Effector memory CD8-positive, alpha-beta T cell (primary cell): ENCODE results near the gene NR2F6.
"Not testable (repeated sequence)": the region's sequence is repeated elsewhere in the genome, so short reads cannot be mapped to it uniquely, and the experiment has no call there.

ENCODE experiments used
- ATAC-seq: fragments of 150-1000 bp; cut with Tn5 transposase; replicated peaks from 2 replicates; pipeline ENCODE4 v1.10.0; 2021; ENCODE audit warnings: mild to moderate bottlenecking, moderate library complexity
- DNase-seq, 3 experiments: peaks; one replicate each; pipeline ENCODE4 v3.0.0; 2021
- H3K27ac Mint-ChIP-seq, 2 donors: one replicate each; pipeline ENCODE4 v1.8.0; 2022; ENCODE audit warnings: mild to moderate bottlenecking in 2 of 2, mixed read lengths in 2 of 2, moderate library complexity in 2 of 2
- H3K27me3 Mint-ChIP-seq, 2 donors: one replicate each; pipeline ENCODE4 v1.8.0; 2022; ENCODE audit warnings: mixed read lengths in 2 of 2
- H3K36me3 Mint-ChIP-seq: one replicate; pipeline ENCODE4 v1.8.0; 2022; ENCODE audit warnings: mild to moderate bottlenecking, moderate library complexity, mixed read lengths; ENCODE audit not compliant: insufficient read depth
- H3K4me1 Mint-ChIP-seq, 2 donors: one replicate each; pipeline ENCODE4 v1.8.0; 2022; ENCODE audit warnings: low read depth in 2 of 2, mixed read lengths in 2 of 2
- H3K4me3 Mint-ChIP-seq, 2 donors: one replicate each; pipeline ENCODE4 v1.8.0; 2022; ENCODE audit warnings: mild to moderate bottlenecking in 2 of 2, mixed read lengths in 2 of 2, moderate library complexity in 2 of 2
- H3K9me3 Mint-ChIP-seq, 2 donors: one replicate each; pipeline ENCODE4 v1.8.0; 2022; ENCODE audit warnings: mixed read lengths in 2 of 2

Gene NR2F6

GRCh38 chr19:17205237-17206140, 40.2 kb downstream of the NR2F6 start:
- no peak overlapping the region for H3K27ac Mint-ChIP-seq
- H3K27me3 Mint-ChIP-seq: no peaks in the 10 kb centered on the region
- no peaks in the 10 kb centered on the region for H3K9me3 Mint-ChIP-seq
- peaks cover 5 to 7% of the 10 kb centered on the region in 2 donors for H3K4me1 Mint-ChIP-seq
- ATAC-seq (peak; percentile 72), DNase-seq (peak; percentile 39 to 46 (median 42))
- peaks cover 72% of the 10 kb centered on the region for H3K36me3 Mint-ChIP-seq
- H3K4me3 Mint-ChIP-seq: no peak overlapping the region

DNA sequence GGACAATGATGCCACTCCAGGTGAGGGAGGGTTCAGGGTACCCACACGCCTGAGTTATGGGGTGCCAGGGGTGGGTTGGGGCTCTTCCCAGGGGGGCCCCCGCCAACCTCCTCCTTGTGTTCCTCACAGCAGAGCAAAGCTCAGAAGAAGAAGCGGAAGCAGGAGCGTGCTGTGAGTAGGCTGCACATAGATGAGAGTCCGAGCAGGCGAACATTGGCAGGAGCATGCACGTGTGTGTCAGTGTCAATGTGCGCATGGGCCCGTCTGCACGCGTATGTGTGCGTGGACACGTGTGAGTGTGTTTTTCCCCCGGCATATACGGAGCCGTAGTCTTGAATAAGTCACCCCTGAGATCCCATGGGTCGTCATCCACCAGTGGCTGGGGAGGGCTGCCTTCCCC, 43.0 kb downstream of the NR2F6 start:
- Mint-ChIP-seq H3K4me3 (no peak overlapping the region), H3K36me3 (peaks cover 88% of the 10 kb centered on the region), H3K27ac (no peak overlapping the region), H3K27me3 (no peaks in the 10 kb centered on the region), H3K9me3 (no peaks in the 10 kb centered on the region), H3K4me1 (peaks cover 0 to 2% of the 10 kb centered on the region in 2 donors)
- ATAC-seq: no peak
- DNase-seq: no peak

DNA sequence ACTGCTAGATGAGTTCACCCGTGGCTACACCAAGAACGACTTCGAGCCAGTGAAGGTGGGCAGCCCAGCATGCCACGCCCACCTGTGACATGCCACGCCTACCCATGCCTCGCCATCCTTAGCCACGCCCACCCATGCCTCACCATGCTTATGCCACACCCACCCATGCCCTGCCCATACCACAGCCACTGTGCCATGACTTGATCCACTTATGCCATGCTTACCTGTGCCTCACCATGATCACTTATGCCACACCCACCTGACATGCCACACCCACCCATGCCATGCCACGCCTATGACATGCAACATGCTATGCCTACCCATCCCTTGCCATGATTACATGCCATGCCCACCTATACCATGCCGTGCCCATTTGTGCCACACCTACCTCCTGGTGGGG, 43.5 kb downstream of the NR2F6 start:
- Mint-ChIP-seq H3K9me3 (no peaks in the 10 kb centered on the region), H3K4me3 (no peak overlapping the region), H3K4me1 (peaks cover 0 to 2% of the 10 kb centered on the region in 2 donors), H3K36me3 (peaks cover 92% of the 10 kb centered on the region), H3K27me3 (no peaks in the 10 kb centered on the region), H3K27ac (no peak overlapping the region)
- DNase-seq (no peak), ATAC-seq (peak; percentile 28)

DNA sequence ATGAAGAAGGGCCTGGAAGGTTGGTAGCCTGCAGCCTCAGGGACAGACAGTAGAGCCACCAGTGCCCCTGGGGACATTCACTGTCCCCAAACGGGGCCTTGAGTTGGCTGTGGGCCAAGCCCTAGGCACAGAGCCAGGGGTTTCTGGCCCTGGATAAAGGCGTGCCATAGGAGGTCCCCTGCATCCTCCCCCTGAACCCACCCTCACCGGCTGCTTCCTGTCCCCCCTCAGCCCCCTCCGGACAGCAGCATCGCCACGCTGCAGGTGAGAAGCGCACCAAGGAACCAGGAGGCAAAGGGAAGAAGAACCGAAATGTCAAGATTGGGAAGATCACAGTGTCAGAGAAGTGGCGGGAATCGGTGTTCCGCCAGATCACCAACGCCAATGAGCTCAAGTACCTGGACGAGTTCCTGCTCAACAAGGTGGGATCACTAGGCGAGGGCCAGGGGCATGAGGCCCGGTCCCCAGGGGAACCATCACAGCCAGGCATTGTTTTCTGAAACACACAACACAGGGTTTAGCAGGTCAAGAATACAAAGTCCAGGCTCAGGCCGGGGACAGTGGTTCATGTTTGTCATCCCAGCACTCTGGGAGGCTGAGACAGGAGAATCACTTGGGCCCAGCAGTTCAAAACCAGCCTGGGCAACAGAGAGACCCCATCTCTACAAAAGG, 45.2 kb downstream of the NR2F6 start:
- peak overlapping the region in 1 of 2 donors; percentile 68 for H3K27ac Mint-ChIP-seq
- peaks cover 88% of the 10 kb centered on the region for H3K36me3 Mint-ChIP-seq
- no peak for ATAC-seq
- no peaks in the 10 kb centered on the region for H3K9me3 Mint-ChIP-seq
- H3K4me1 Mint-ChIP-seq: peaks cover 2 to 4% of the 10 kb centered on the region in 2 donors
- no peak overlapping the region for H3K4me3 Mint-ChIP-seq
- no peak for DNase-seq
- H3K27me3 Mint-ChIP-seq: no peaks in the 10 kb centered on the region

- peak overlapping the region in 1 of 2 donors; percentile 26 for H3K27ac Mint-ChIP-seq
- no peak for DNase-seq
Observed at GRCh38 chr19:17197666-17198065, 48.1 kb downstream of the NR2F6 start.

GRCh38 chr19:17196610-17197009, 49.1 kb downstream of the NR2F6 start:
- peaks cover 0 to 4% of the 10 kb centered on the region in 2 donors for H3K4me1 Mint-ChIP-seq
- ATAC-seq (no peak), DNase-seq (no peak)
- peaks cover 86% of the 10 kb centered on the region for H3K36me3 Mint-ChIP-seq
- no peak overlapping the region for H3K4me3 Mint-ChIP-seq
- H3K9me3 Mint-ChIP-seq: no peaks in the 10 kb centered on the region
- no peaks in the 10 kb centered on the region for H3K27me3 Mint-ChIP-seq
- peak overlapping the region in 1 of 2 donors; percentile 26 for H3K27ac Mint-ChIP-seq

More at GRCh38 chr19:17197666-17198065, 48.1 kb downstream of the NR2F6 start:
- Mint-ChIP-seq H3K4me3 (no peak overlapping the region), H3K27me3 (no peaks in the 10 kb centered on the region), H3K9me3 (no peaks in the 10 kb centered on the region), H3K4me1 (peaks cover 2 to 4% of the 10 kb centered on the region in 2 donors), H3K36me3 (peaks cover 86% of the 10 kb centered on the region)
- no peak for ATAC-seq

GRCh38 chr19:17195106-17195505, 50.6 kb downstream of the NR2F6 start:
- no peak for ATAC-seq
- Mint-ChIP-seq H3K36me3 (peaks cover 82% of the 10 kb centered on the region), H3K4me1 (peaks cover 0 to 4% of the 10 kb centered on the region in 2 donors), H3K4me3 (no peak overlapping the region), H3K27me3 (no peaks in the 10 kb centered on the region), H3K27ac (peak overlapping the region in 1 of 2 donors; percentile 26), H3K9me3 (no peaks in the 10 kb centered on the region)
- DNase-seq: no peak

- Mint-ChIP-seq H3K27ac (peak overlapping the region in 1 of 2 donors; percentile 26), H3K27me3 (no peaks in the 10 kb centered on the region), H3K36me3 (peaks cover 82% of the 10 kb centered on the region), H3K4me1 (peaks cover 0 to 4% of the 10 kb centered on the region in 2 donors), H3K4me3 (no peak overlapping the region), H3K9me3 (no peaks in the 10 kb centered on the region)
- ATAC-seq (no peak), DNase-seq (no peak)
Observed at GRCh38 chr19:17194608-17195007, 51.1 kb downstream of the NR2F6 start.

- ATAC-seq (no peak), DNase-seq (no peak)
- no peak overlapping the region for H3K27ac Mint-ChIP-seq
- H3K36me3 Mint-ChIP-seq: peaks cover 82% of the 10 kb centered on the region
- H3K9me3 Mint-ChIP-seq: no peaks in the 10 kb centered on the region
- H3K4me1 Mint-ChIP-seq: peaks cover 0 to 4% of the 10 kb centered on the region in 2 donors
- H3K27me3 Mint-ChIP-seq: no peaks in the 10 kb centered on the region
- H3K4me3 Mint-ChIP-seq: no peak overlapping the region
Observed at GRCh38 chr19:17192751-17193150, 53.0 kb downstream of the NR2F6 start.

- H3K9me3 Mint-ChIP-seq, H3K27me3 Mint-ChIP-seq, ATAC-seq, H3K4me3 Mint-ChIP-seq, DNase-seq, H3K4me1 Mint-ChIP-seq, H3K27ac Mint-ChIP-seq: not testable (repeated sequence)
- H3K36me3 Mint-ChIP-seq: peaks cover 83% of the 10 kb centered on the region
Observed at GRCh38 chr19:17191736-17192135, 54.0 kb downstream of the NR2F6 start.

DNA sequence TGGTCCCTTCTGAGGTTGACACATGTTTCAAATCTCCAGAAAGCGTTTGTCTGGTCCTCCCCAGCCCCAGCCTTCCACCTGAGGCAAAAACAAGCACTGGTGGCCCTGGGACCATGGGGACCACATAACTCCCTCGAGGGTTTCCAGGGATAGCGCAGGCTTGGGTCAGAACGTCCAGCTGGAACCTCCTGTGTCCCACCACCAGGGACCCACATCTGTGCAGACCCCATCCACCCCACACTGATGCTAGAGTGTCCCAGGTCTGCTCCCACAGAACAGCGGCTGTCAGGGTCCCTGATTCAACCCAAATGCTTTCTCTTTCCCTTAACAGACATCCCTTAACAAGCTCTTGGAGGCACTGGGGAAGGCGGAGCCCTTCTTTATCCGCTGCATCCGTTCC, 60.1 kb downstream of the NR2F6 start:
- H3K9me3 Mint-ChIP-seq: no peaks in the 10 kb centered on the region
- peaks cover 32% of the 10 kb centered on the region in 2 donors for H3K4me1 Mint-ChIP-seq
- H3K27ac Mint-ChIP-seq: peak overlapping the region; percentile 72 to 92
- H3K27me3 Mint-ChIP-seq: no peaks in the 10 kb centered on the region
- H3K36me3 Mint-ChIP-seq: peaks cover 78% of the 10 kb centered on the region
- DNase-seq: no peak
- peak overlapping the region; percentile 15 to 25 for H3K4me3 Mint-ChIP-seq
- no peak for ATAC-seq

DNA sequence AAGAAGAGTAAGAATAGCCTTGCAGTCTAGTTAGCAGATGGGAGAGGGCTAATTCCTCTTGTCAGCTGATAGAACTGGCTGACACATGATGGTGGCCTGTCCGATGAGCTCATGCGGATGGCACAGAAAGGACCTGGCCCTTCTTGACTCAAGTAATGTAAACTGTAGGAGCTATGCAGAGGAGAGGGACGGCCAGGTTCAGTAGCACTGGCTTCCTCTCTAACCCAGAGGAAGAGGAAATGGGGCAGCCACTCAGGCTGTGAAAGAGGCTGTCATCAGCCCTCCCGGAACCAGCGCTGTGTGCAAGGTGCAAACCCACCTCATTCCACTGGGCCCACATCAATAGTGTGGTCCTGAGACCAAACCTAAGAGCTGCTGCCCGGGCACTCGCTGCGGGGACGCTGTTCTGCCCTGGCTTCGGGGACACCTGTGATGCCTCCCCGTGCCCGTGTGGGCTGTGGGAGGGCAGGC, 61.3 kb downstream of the NR2F6 start:
- H3K27me3 Mint-ChIP-seq: no peaks in the 10 kb centered on the region
- DNase-seq: peak; percentile 65 to 68 (median 66)
- peak; percentile 94 for ATAC-seq
- peaks cover 32% of the 10 kb centered on the region in 2 donors for H3K4me1 Mint-ChIP-seq
- H3K36me3 Mint-ChIP-seq: peaks cover 74% of the 10 kb centered on the region
- H3K27ac Mint-ChIP-seq: peak overlapping the region; percentile 92 to 93
- peak overlapping the region; percentile 81 to 89 for H3K4me3 Mint-ChIP-seq
- no peaks in the 10 kb centered on the region for H3K9me3 Mint-ChIP-seq

- DNase-seq (peak in 1 of 3 experiments; percentile 21), ATAC-seq (peak; percentile 41)
- no peaks in the 10 kb centered on the region for H3K9me3 Mint-ChIP-seq
- peak overlapping the region; percentile 92 to 93 for H3K27ac Mint-ChIP-seq
- peak overlapping the region; percentile 81 to 89 for H3K4me3 Mint-ChIP-seq
- peaks cover 32% of the 10 kb centered on the region in 2 donors for H3K4me1 Mint-ChIP-seq
- H3K36me3 Mint-ChIP-seq: peaks cover 69% of the 10 kb centered on the region
- no peaks in the 10 kb centered on the region for H3K27me3 Mint-ChIP-seq
Observed at GRCh38 chr19:17183858-17184321, 61.8 kb downstream of the NR2F6 start.
